Fibroblast of pulmonary artery (primary cell): ENCODE results near the gene MAP7.

Source experiments
- DNase-seq: peaks from one replicate; pipeline ENCODE4 v3.0.0-alpha.2; 2010; ENCODE audit warnings: low read depth
- H3K4me3 ChIP-seq: replicated peaks from 2 replicates; pipeline ENCODE4 v1.5.1; 2011; ENCODE audit warnings: low read depth, mild to moderate bottlenecking, control low read depth, low read length, moderate library complexity
- TF ChIP-seq, protein P1 (sequence below): IDR thresholded peaks from 2 replicates; pipeline ENCODE4 v1.5.1; 2011; ENCODE audit warnings: mild to moderate bottlenecking, control low read depth, low read length, inconsistent platforms; ENCODE audit errors: missing control alignments

The MAP7 gene

DNA sequence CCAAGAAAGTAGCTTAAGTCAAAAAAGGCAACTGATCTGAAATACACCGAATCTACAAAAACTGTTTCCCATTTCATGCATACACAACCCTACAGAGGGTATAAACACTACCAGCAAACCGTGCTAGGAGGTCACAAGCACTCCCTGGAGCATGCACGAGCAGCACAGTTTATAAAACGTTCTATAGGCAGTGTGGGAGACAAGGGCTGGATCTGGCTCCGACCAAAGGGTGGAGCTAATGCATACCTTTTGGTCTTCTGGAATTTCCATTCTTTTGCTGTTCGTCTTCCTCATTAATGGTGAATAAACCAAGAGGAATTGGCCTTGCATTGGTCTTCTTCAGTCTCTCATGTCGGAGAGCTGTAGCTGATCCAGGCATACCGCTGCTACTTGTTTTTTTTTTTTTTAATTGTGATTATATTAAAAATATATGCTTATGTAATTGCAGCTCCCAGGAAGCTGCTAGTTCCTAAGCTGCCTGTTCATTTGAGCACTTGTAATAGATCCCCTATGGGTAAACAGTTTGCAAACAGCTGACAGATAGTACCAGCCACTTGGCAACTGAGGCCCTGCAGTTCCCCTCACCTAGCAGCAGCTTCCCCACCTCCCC lies 24.5 kb downstream of the MAP7 start:
- no peak overlapping the region for H3K4me3 ChIP-seq
- TF ChIP-seq, protein P1, sequence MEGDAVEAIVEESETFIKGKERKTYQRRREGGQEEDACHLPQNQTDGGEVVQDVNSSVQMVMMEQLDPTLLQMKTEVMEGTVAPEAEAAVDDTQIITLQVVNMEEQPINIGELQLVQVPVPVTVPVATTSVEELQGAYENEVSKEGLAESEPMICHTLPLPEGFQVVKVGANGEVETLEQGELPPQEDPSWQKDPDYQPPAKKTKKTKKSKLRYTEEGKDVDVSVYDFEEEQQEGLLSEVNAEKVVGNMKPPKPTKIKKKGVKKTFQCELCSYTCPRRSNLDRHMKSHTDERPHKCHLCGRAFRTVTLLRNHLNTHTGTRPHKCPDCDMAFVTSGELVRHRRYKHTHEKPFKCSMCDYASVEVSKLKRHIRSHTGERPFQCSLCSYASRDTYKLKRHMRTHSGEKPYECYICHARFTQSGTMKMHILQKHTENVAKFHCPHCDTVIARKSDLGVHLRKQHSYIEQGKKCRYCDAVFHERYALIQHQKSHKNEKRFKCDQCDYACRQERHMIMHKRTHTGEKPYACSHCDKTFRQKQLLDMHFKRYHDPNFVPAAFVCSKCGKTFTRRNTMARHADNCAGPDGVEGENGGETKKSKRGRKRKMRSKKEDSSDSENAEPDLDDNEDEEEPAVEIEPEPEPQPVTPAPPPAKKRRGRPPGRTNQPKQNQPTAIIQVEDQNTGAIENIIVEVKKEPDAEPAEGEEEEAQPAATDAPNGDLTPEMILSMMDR, result no peak

DNA sequence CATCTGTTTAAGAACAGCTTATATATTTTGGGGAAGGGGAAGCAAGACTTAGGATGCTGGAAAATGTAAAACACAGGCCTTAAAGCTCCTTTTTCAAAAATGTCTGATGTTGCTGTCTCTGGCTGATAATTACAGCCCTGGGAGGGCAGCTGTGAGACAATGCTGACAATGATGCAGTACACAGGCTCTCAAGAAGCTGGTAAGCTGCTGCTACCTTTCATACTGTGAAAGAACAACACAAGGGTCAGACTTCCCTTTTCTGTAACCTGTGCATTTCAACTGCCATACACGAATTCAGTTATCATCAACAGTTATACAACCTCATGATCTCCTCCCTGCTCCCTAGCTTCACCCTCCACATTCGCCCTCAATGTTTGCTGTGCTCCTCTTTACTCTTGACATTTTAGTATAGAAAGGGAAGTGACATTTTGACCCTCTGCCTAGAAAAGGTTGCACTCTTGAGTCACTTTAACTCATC lies 25.2 kb downstream of the MAP7 start:
- DNase-seq, result no peak
- H3K4me3 ChIP-seq, result no peak overlapping the region
- TF ChIP-seq, protein P1, result no peak

More for the DNA sequence above, 24.5 kb downstream of the MAP7 start:
- peak; percentile 4 for DNase-seq

DNA sequence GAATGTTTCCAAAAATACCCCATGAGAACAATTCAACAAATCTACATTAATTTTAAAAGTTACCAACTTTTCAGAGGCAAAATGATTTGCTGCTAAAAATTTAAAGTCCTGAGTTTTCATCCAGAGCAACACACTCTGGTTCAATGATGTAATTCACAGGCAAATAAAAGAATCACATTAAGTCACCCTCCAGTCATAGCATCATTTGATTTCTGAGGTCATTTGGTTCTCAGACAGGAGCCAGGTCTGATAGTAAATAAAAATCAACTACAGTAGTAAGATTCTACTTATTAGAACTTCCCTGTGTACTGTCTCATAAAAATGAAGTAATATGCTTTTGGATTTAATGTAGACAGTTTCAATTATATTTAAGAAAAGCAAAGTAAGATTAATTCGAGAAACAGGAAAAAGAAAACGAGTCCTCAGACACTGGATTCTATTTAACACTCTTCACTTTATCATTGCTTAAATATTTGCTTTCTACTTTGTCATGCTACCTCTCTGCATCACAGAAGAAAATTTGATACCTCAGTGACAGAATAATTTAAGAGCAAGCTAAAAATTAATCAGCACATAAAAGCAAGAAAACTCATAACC lies 25.8 kb downstream of the MAP7 start:
- no peak for DNase-seq
- TF ChIP-seq, protein P1, result no peak
- H3K4me3 ChIP-seq, result no peak overlapping the region

DNA sequence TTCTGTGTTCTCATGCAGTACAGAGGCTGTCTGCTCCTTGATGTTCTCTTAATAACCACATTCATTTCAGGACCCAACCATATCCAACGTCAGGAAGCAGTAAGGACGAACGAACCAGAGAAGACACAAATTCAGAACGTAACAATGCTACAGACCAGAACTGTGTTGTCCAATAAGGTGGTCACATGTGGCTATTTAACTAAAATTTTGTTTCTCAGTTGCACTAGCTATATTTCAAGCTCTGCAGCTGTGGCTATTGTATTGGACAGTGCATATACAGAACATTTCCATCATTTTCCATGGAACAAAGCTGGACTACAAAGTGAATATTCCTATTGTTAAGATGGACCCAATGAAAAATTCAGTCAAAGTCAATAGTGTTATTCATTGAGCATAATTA lies 27.0 kb downstream of the MAP7 start:
- TF ChIP-seq, protein P1, result no peak
- H3K4me3 ChIP-seq, result no peak overlapping the region
- DNase-seq, result no peak

DNA sequence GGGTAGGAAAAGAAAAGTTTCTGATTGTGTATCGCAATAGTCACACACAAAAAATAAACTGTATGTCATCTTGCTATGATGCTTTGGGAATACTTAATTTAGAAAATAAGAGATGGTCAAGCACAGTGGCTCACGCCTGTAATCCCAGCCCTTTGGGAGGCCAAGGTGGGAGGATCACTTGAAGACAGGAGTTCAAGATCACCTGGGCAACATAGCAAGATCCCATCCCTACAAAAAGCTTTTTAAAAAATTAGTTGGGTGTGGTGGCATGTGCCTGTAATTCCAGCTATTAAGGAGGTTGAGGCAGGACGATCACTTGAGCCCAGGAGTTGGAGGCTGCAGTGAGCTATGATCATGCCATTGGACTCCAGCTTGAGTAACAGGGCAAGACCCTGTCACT lies 27.6 kb downstream of the MAP7 start:
- no peak for DNase-seq
- no peak overlapping the region for H3K4me3 ChIP-seq
- TF ChIP-seq, protein P1, result no peak

DNA sequence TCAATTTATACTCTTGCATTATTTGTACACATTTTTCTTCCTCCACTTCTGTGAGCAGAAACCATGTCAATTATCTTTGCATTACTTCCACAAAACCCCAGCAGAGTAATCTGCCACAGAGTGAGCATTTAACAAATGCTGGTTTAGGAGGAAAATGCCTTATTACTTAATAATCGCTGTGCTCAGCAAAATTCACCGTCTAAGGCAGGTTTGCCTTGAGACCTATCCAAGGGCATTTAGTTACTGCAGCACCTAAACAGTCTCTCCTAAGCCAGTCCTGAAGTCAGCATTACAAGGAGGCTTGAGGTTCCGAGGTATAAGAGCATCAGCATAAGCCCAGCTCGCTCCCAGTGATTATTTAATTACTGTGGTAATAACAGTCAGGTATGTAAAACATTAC lies 28.3 kb downstream of the MAP7 start:
- no peak overlapping the region for H3K4me3 ChIP-seq
- TF ChIP-seq, protein P1, result no peak
- DNase-seq, result no peak

DNA sequence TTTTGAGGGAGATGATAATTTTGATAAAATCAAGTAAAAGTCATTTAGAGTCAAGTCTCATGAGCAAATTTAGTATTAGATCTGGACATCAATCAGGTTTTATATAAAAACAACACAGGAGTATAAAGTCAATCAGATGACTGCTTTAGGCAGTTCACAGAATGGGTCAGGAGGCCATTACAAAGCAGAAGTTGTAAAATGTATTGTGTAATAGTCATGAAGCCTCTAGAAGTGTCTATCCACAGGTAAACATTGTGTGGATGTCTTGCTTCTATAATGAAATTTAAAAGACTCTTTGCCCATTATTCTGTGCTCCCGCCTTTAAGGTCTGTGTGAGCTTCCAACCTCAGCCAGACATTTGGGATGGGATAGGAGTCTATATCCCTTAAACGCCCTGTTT lies 28.8 kb downstream of the MAP7 start:
- no peak overlapping the region for H3K4me3 ChIP-seq
- TF ChIP-seq, protein P1, result no peak
- DNase-seq, result no peak
